ENCODE results near the gene PLPPR3.
A peak's percentile ranks its signal among the peaks of the same experiment; 100 is the strongest.
"Not testable (repeated sequence)": the region's sequence is repeated elsewhere in the genome, so short reads cannot be mapped to it uniquely, and the experiment has no call there.

The PLPPR3 gene

GRCh38 chr19:854549-854948 lies 32.8 kb upstream of the PLPPR3 start:
- DNase-seq: no peak

GRCh38 chr19:853614-854220 lies 32.0 kb upstream of the PLPPR3 start:
- not testable (repeated sequence) for DNase-seq

GRCh38 chr19:853014-853585 lies 31.3 kb upstream of the PLPPR3 start:
- DNase-seq: no peak

- DNase-seq: no peak
Measured at GRCh38 chr19:852136-853013, 30.6 kb upstream of the PLPPR3 start, which contains the start of gene ELANE. Gene ELANE, plus strand, starts transcription at chr19:852303. Its CDS starts 26 bp downstream, at chr19:852329.

- no peak for DNase-seq
Measured at GRCh38 chr19:850979-851335, 29.2 kb upstream of the PLPPR3 start.

GRCh38 chr19:850221-850978 lies 28.6 kb upstream of the PLPPR3 start:
- peak in 28 of 51 donors; percentile 13 to 82 (median 44) for DNase-seq

- DNase-seq: not testable (repeated sequence)
Measured at GRCh38 chr19:849195-849594, 27.4 kb upstream of the PLPPR3 start.

GRCh38 chr19:848386-848921 lies 26.7 kb upstream of the PLPPR3 start:
- DNase-seq: no peak

GRCh38 chr19:845707-846521 lies 24.2 kb upstream of the PLPPR3 start:
- no peak for DNase-seq

GRCh38 chr19:844546-844971 lies 22.8 kb upstream of the PLPPR3 start:
- DNase-seq: no peak

GRCh38 chr19:843836-844545 lies 22.2 kb upstream of the PLPPR3 start:
- no peak for DNase-seq

GRCh38 chr19:843180-843835 lies 21.6 kb upstream of the PLPPR3 start:
- no peak for DNase-seq

GRCh38 chr19:842802-843179 lies 21.0 kb upstream of the PLPPR3 start:
- not testable (repeated sequence) for DNase-seq

GRCh38 chr19:840519-841206 lies 18.9 kb upstream of the PLPPR3 start, which contains the start of gene PRTN3:
Gene PRTN3, plus strand, starts transcription at chr19:840999. Its CDS starts 10 bp downstream, at chr19:841009.
- DNase-seq: no peak

GRCh38 chr19:835210-835810 lies 13.6 kb upstream of the PLPPR3 start:
- no peak for DNase-seq

- DNase-seq: no peak
Measured at GRCh38 chr19:834216-834615, 12.5 kb upstream of the PLPPR3 start.

GRCh38 chr19:831407-832369 lies 9.9 kb upstream of the PLPPR3 start:
- DNase-seq: no peak
